Measurements from ENCODE around the gene MKRN2. TPM values are rescaled to one million over a fixed set of nuclear protein-coding genes. Genes with fewer than 3 reads are reported as not detected.

The MKRN2 gene
- total RNA-seq, 2 experiments from 2014 or later = 19.0 to 20.3 TPM

- Mint-ChIP-seq H3K4me3 (peak overlapping the region; percentile 93), H3K27ac (peak overlapping the region; percentile 81), H3K27me3 (peaks cover 27% of the 10 kb centered on the region), H3K4me1 (ENCODE audit: low read depth) (peaks cover 78% of the 10 kb centered on the region), H3K36me3 (ENCODE audit: low read depth) (peaks cover 12% of the 10 kb centered on the region), H3K9me3 (no peaks in the 10 kb centered on the region)
- POLR2A ChIA-PET = interaction anchor here (0.9 to 3.3 kb wide), 3 partner anchors 20 to 106 kb away, joined by 3 to 19 read pairs (median 3); partner anchors contain the start of gene RAF1
- intact Hi-C loops (cut with DNase I, micrococcal nuclease) = loop anchor here (5.0 to 10.0 kb wide), 5 partner anchors 104 to 1284 kb away; partner anchors contain the start of genes ATG7 (in 1 of the 2) and RAF1 (in 1 of the 2)
- CTCF ChIA-PET = no interaction called here
- ATAC-seq (ENCODE audit: poor library complexity) = no peak
- Histone ChIP-seq H3K27me3 (ENCODE audit: control insufficient read depth in 1 of 2, insufficient read depth in 2 of 2, low read length in 2 of 2) (peaks cover 9 to 20% of the 10 kb centered on the region in 2 experiments), H3K4me1 (ENCODE audit: insufficient read depth, low read length) (peaks cover 45% of the 10 kb centered on the region), H3K9me3 (ENCODE audit: control insufficient read depth in 1 of 2, insufficient read depth in 1 of 2, low read length in 2 of 2) (peaks cover 0 to 10% of the 10 kb centered on the region in 2 experiments), H3K4me3 (ENCODE audit: low read length) (no peak overlapping the region), H3K27ac (ENCODE audit: low read depth in 1 of 2, low read length in 2 of 2) (no peak overlapping the region), H3K36me3 (ENCODE audit: insufficient read depth, low read length) (no peaks in the 10 kb centered on the region)
- no peak for TF ChIP-seq CTCF (IDR thresholded peaks at IDR 0.05)
- DNase-seq = no peak
Measured at GRCh38 chr3:12558706-12559105, 1.8 kb downstream of the MKRN2 start.

GRCh38 chr3:12559520-12559919 is 2.6 kb downstream of the MKRN2 start:
- CTCF ChIA-PET = no interaction called here

GRCh38 chr3:12560505-12561190 is 3.8 kb downstream of the MKRN2 start:
- H3K4me3 ChIP-seq (ENCODE audit: low read length) = no peak overlapping the region
- Mint-ChIP-seq H3K27me3 (peaks cover 10% of the 10 kb centered on the region), H3K4me3 (peak overlapping the region; percentile 93), H3K4me1 (ENCODE audit: low read depth) (peaks cover 83% of the 10 kb centered on the region), H3K36me3 (ENCODE audit: low read depth) (peaks cover 24% of the 10 kb centered on the region), H3K27ac (peak overlapping the region; percentile 58), H3K9me3 (no peaks in the 10 kb centered on the region)
- peaks cover under 1 to 4% of the 10 kb centered on the region in 2 experiments for H3K9me3 ChIP-seq (ENCODE audit: control insufficient read depth in 1 of 2, insufficient read depth in 1 of 2, low read length in 2 of 2)
- H3K27ac ChIP-seq (ENCODE audit: low read depth in 1 of 2, low read length in 2 of 2) = no peak overlapping the region
- peaks cover 4% of the 10 kb centered on the region for H3K36me3 ChIP-seq (ENCODE audit: insufficient read depth, low read length)
- TF ChIP-seq CTCF (IDR thresholded peaks at IDR 0.05) = no peak
- H3K4me1 ChIP-seq (ENCODE audit: insufficient read depth, low read length) = peaks cover 39% of the 10 kb centered on the region
- ChIA-PET POLR2A (interaction anchor here (0.5 kb wide), 1 partner anchor 19 kb away, joined by 3 read pairs; no protein-coding TSS in a partner anchor), CTCF (no interaction called here)
- intact Hi-C loops (cut with DNase I, micrococcal nuclease) = no loop called here
- peaks cover 2 to 3% of the 10 kb centered on the region in 2 experiments for H3K27me3 ChIP-seq (ENCODE audit: control insufficient read depth in 1 of 2, insufficient read depth in 2 of 2, low read length in 2 of 2)
- DNase-seq (peak in 1 of 14 experiments; percentile 13), ATAC-seq (ENCODE audit: poor library complexity) (no peak)

More at GRCh38 chr3:12559520-12559919, 2.6 kb downstream of the MKRN2 start:
- Mint-ChIP-seq H3K27me3 (peaks cover 19% of the 10 kb centered on the region), H3K4me1 (ENCODE audit: low read depth) (peaks cover 76% of the 10 kb centered on the region), H3K4me3 (peak overlapping the region; percentile 93), H3K27ac (peak overlapping the region; percentile 81), H3K9me3 (no peaks in the 10 kb centered on the region), H3K36me3 (ENCODE audit: low read depth) (peaks cover 15% of the 10 kb centered on the region)
- Histone ChIP-seq H3K4me1 (ENCODE audit: insufficient read depth, low read length) (peaks cover 40% of the 10 kb centered on the region), H3K4me3 (ENCODE audit: low read length) (no peak overlapping the region), H3K9me3 (ENCODE audit: control insufficient read depth in 1 of 2, insufficient read depth in 1 of 2, low read length in 2 of 2) (peaks cover 0 to 5% of the 10 kb centered on the region in 2 experiments), H3K36me3 (ENCODE audit: insufficient read depth, low read length) (no peaks in the 10 kb centered on the region), H3K27me3 (ENCODE audit: control insufficient read depth in 1 of 2, insufficient read depth in 2 of 2, low read length in 2 of 2) (peaks cover 4 to 13% of the 10 kb centered on the region in 2 experiments), H3K27ac (ENCODE audit: low read depth in 1 of 2, low read length in 2 of 2) (no peak overlapping the region)
- ATAC-seq (ENCODE audit: poor library complexity) = no peak
- no peak for TF ChIP-seq CTCF (IDR thresholded peaks at IDR 0.05)
- intact Hi-C loops (cut with DNase I, micrococcal nuclease) = loop anchor here (5.0 to 10.0 kb wide), 5 partner anchors 103 to 1285 kb away; partner anchors contain the start of genes ATG7 (in 1 of the 2) and RAF1 (in 1 of the 2)
- DNase-seq = no peak
- POLR2A ChIA-PET = no interaction called here

Data from CD4-positive, alpha-beta T cell (primary cell).